ENCODE data around the gene MYEF2. TPM values are rescaled to one million over a fixed set of nuclear protein-coding genes. Genes with fewer than 3 reads are reported as not detected.

MYEF2 gene
- total and polyA plus RNA-seq, 3 donors from 2014 or later: 69.3 to 93.8 (median 69.9) TPM

DNA sequence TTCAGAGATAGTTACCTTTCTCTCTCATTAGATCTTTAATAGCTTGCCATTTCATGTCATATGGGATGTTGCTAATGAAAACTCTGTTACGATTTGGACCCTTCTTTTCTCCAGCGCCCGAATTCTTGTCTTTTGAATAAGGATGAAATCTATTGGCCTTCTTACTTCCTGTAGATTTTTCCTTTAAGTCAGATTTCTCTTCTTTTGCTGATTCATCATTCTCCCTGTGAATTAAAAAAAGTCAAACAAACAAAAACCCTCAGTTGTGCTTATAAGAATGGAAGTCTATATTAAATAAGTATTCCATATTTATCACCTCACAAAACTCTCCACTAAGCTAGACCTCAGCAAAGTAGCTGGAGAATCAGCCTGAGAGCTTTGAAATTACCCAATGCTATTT, 9.5 kb downstream of the MYEF2 start:
- no peaks in the 10 kb centered on the region for H3K9me3 ChIP-seq
- no peak overlapping the region for H3K27ac ChIP-seq
- no peak for DNase-seq
- H3K4me3 ChIP-seq: no peak overlapping the region
- 58 to 63% methylated on average over 3 of the region's 3 CpGs for WGBS, 2 donors
- H3K36me3 ChIP-seq (ENCODE audit: low read depth, missing control alignments): no peaks in the 10 kb centered on the region
- H3K27me3 ChIP-seq: no peaks in the 10 kb centered on the region
- intact Hi-C loops (cut with DNase I; ENCODE audit: low total_unique reads): no loop called here
- H3K4me1 ChIP-seq: no peaks in the 10 kb centered on the region
- TF ChIP-seq, protein P1, sequence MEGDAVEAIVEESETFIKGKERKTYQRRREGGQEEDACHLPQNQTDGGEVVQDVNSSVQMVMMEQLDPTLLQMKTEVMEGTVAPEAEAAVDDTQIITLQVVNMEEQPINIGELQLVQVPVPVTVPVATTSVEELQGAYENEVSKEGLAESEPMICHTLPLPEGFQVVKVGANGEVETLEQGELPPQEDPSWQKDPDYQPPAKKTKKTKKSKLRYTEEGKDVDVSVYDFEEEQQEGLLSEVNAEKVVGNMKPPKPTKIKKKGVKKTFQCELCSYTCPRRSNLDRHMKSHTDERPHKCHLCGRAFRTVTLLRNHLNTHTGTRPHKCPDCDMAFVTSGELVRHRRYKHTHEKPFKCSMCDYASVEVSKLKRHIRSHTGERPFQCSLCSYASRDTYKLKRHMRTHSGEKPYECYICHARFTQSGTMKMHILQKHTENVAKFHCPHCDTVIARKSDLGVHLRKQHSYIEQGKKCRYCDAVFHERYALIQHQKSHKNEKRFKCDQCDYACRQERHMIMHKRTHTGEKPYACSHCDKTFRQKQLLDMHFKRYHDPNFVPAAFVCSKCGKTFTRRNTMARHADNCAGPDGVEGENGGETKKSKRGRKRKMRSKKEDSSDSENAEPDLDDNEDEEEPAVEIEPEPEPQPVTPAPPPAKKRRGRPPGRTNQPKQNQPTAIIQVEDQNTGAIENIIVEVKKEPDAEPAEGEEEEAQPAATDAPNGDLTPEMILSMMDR (IDR thresholded peaks at IDR 0.05): no peak

DNA sequence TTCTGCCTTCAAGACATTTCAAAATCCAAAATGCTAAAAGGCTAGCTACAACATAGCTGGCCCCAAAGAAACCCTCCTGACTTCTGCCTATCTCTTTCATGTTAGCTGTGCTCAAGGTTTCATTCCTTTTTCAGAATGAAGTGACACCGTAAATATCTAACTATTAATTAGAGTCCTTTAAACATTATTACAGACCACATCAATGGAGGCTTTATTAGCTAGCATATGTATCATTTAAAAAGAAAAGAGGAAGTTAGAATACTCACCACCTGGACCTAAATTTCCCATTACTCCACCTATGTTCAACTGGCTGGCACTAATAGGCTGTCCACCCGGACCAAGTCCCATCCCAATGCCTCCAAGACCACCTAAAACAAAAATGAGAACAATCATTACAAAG, 24.6 kb downstream of the MYEF2 start:
- intact Hi-C loops (cut with DNase I; ENCODE audit: low total_unique reads): no loop called here
- no peak overlapping the region for H3K27ac ChIP-seq
- H3K4me1 ChIP-seq: no peaks in the 10 kb centered on the region
- no peaks in the 10 kb centered on the region for H3K36me3 ChIP-seq (ENCODE audit: low read depth, missing control alignments)
- no peak for DNase-seq
- no peaks in the 10 kb centered on the region for H3K27me3 ChIP-seq
- H3K9me3 ChIP-seq: no peaks in the 10 kb centered on the region
- no peak for TF ChIP-seq POLR2A (IDR thresholded peaks at IDR 0.05)
- TF ChIP-seq, protein P1 (IDR thresholded peaks at IDR 0.05): no peak
- H3K4me3 ChIP-seq: no peak overlapping the region
- WGBS, 2 donors: 92 to 98% methylated on average over 2 of the region's 2 CpGs

- DNase-seq: no peak
- Histone ChIP-seq H3K27ac (no peak overlapping the region), H3K9me3 (no peaks in the 10 kb centered on the region), H3K4me3 (no peak overlapping the region), H3K4me1 (no peaks in the 10 kb centered on the region), H3K36me3 (ENCODE audit: low read depth, missing control alignments) (no peaks in the 10 kb centered on the region), H3K27me3 (no peaks in the 10 kb centered on the region)
- WGBS, 2 donors: 86 to 88% methylated on average over 4 of the region's 4 CpGs
- TF ChIP-seq, protein P1 (IDR thresholded peaks at IDR 0.05): no peak
- no peak for TF ChIP-seq POLR2A (IDR thresholded peaks at IDR 0.05)
- intact Hi-C loops (cut with DNase I; ENCODE audit: low total_unique reads): no loop called here
Measured at GRCh38 chr15:48149858-48150257, 28.2 kb downstream of the MYEF2 start.

DNA sequence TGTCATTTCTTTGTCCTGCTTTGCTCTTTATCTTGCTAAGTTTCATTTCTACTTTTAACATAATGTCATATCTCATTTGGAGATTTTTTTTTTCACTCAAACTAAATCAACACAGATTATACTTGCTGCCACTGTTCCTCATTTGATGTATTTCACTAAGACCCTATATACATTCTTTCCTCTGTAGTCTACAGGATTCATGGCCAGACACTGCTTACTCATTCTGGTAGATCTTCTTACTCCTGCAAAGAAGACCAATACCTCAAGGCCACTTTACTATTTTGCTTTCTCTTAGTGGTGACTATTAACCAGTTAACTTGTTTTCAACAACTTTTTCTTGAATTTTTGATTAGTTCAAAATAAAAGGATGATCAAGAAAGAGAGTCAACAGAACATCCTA, 30.7 kb downstream of the MYEF2 start:
- no peak for DNase-seq
- Histone ChIP-seq H3K27me3 (no peaks in the 10 kb centered on the region), H3K27ac (no peak overlapping the region), H3K36me3 (ENCODE audit: low read depth, missing control alignments) (no peaks in the 10 kb centered on the region), H3K4me1 (no peaks in the 10 kb centered on the region), H3K4me3 (no peak overlapping the region), H3K9me3 (no peaks in the 10 kb centered on the region)
- intact Hi-C loops (cut with DNase I; ENCODE audit: low total_unique reads): no loop called here
- TF ChIP-seq, protein P1 (IDR thresholded peaks at IDR 0.05): no peak
- TF ChIP-seq POLR2A (IDR thresholded peaks at IDR 0.05): no peak

DNA sequence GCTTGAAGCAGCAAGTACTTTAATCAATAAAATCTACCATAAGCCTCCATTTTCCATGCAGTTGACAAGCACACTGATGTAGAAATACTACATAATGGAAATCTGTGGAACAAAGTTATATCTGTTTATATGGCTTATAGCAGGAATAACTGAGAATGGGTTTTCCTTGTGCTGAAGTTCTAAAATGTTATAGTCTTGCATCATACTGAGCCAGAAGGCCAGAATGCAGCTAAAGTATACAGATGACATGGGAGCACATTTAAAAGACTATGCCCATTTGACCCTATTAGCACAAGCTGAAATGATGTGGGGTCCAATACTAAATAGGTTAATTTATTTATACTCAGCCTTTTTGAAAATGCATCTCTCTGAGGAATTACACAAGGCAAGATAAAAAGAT, 32.2 kb downstream of the MYEF2 start:
- intact Hi-C loops (cut with DNase I; ENCODE audit: low total_unique reads): no loop called here

More for the DNA sequence above, 32.2 kb downstream of the MYEF2 start:
- Histone ChIP-seq H3K27me3 (no peaks in the 10 kb centered on the region), H3K27ac (no peak overlapping the region), H3K4me1 (no peaks in the 10 kb centered on the region), H3K9me3 (no peaks in the 10 kb centered on the region), H3K36me3 (ENCODE audit: low read depth, missing control alignments) (no peaks in the 10 kb centered on the region), H3K4me3 (no peak overlapping the region)
- no peak for DNase-seq
- TF ChIP-seq, protein P1 (IDR thresholded peaks at IDR 0.05): no peak
- TF ChIP-seq POLR2A (IDR thresholded peaks at IDR 0.05): no peak

Measured in testis (tissue), 3 donors.